Tibial nerve (tissue), 3 donors: Measurements from ENCODE around the gene ATP6V1C2.

ENCODE experiments used
- POLR2A ChIP-seq, 2 donors: fragments of 450-650 bp; IDR thresholded peaks; one replicate each; pipeline ENCODE4 v1.6.1; 2017; ENCODE audit warnings: antibody characterized with exemption in 2 of 2, mild to moderate bottlenecking in 2 of 2, moderate library complexity in 2 of 2
- TF ChIP-seq, protein P1 (sequence below), 5 experiments: fragments of 200-600 bp in 3 of 5; fragments of 450-650 bp in 2 of 5; sonication (generic) in 3 of 5; IDR thresholded peaks; one replicate each; pipeline ENCODE4 v1.5.1; 2016 to 2019; ENCODE audit warnings: antibody characterized with exemption in 5 of 5, mild to moderate bottlenecking in 3 of 5, moderate library complexity in 2 of 5

DNA sequence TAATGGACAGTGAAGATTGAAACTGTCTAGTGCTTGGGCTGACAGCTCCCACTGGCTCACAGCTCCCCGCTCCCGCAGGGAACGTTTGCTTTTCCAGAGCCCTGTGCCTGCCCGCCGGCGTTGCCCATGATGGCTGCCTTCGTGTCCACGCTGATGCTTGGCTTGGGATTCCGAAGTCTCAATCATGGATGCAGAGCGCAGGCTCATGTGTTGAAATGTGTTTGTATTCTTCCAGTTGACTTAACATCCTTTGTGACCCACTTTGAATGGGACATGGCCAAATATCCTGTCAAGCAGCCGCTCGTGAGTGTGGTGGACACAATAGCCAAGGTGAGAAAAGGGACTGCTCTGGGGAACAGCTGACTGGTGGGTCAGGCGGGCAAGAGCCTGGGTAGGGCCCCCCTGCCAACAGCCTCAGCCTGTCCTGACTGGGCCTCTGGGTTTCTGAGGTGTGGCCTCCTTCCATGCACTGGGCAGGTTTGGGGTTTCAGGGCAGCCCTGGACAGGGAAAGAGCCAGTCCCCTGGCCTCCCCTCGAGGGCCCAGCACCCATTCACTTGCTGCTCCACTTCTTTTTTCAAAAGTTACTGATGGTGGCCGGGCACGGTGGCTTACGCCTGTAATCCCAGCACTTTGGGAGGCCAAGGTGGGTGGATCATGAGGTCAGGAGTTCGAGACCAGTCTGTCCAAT, 42.8 kb downstream of the ATP6V1C2 start:
- TF ChIP-seq, protein P1, sequence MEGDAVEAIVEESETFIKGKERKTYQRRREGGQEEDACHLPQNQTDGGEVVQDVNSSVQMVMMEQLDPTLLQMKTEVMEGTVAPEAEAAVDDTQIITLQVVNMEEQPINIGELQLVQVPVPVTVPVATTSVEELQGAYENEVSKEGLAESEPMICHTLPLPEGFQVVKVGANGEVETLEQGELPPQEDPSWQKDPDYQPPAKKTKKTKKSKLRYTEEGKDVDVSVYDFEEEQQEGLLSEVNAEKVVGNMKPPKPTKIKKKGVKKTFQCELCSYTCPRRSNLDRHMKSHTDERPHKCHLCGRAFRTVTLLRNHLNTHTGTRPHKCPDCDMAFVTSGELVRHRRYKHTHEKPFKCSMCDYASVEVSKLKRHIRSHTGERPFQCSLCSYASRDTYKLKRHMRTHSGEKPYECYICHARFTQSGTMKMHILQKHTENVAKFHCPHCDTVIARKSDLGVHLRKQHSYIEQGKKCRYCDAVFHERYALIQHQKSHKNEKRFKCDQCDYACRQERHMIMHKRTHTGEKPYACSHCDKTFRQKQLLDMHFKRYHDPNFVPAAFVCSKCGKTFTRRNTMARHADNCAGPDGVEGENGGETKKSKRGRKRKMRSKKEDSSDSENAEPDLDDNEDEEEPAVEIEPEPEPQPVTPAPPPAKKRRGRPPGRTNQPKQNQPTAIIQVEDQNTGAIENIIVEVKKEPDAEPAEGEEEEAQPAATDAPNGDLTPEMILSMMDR (IDR thresholded peaks at IDR 0.05) = no peak
- no peak for TF ChIP-seq POLR2A (IDR thresholded peaks at IDR 0.05)
